Neural progenitor cell (in vitro differentiated cells): ENCODE measurements around the gene HCRTR1. TPM values are rescaled to one million over a fixed set of nuclear protein-coding genes. Genes with fewer than 3 reads are reported as not detected.

ENCODE experiments used
- DNase-seq: peaks from one replicate; pipeline ENCODE4 v3.0.0-alpha.2; 2016; ENCODE audit warnings: low spot score
- H2AFZ ChIP-seq: fragments of 200-600 bp; sonication (generic); replicated peaks from 2 replicates; pipeline ENCODE4 v1.6.1; 2016; ENCODE audit warnings: antibody characterized with exemption
- H3F3A ChIP-seq: fragments of 200-600 bp; sonication (generic); 2 replicates; pipeline ENCODE4 v1.6.1; 2016; ENCODE audit warnings: antibody characterized with exemption, low read depth
- H3K27ac ChIP-seq: fragments of 200-600 bp; sonication (generic); 2 replicates; pipeline ENCODE4 v1.5.1; 2016; ENCODE audit warnings: mild to moderate bottlenecking
- H3K27me3 ChIP-seq: fragments of 200-600 bp; sonication (generic); 2 replicates; pipeline ENCODE4 v1.6.1; 2016; ENCODE audit warnings: mild to moderate bottlenecking, moderate library complexity
- H3K36me3 ChIP-seq: fragments of 200-600 bp; sonication (generic); 2 replicates; pipeline ENCODE4 v1.5.1; 2016
- H3K4me1 ChIP-seq: fragments of 200-600 bp; sonication (generic); 2 replicates; pipeline ENCODE4 v1.6.1; 2016; ENCODE audit warnings: mixed run types
- H3K4me2 ChIP-seq: fragments of 200-600 bp; sonication (generic); 2 replicates; pipeline ENCODE4 v1.6.1; 2016
- H3K4me3 ChIP-seq: fragments of 200-600 bp; sonication (generic); 2 replicates; pipeline ENCODE4 v1.5.1; 2016
- H3K79me2 ChIP-seq: fragments of 200-600 bp; sonication (generic); 2 replicates; pipeline ENCODE4 v1.6.1; 2016; ENCODE audit warnings: low read depth
- H3K9ac ChIP-seq: fragments of 200-600 bp; sonication (generic); 2 replicates; pipeline ENCODE4 v1.6.1; 2016
- H3K9me3 ChIP-seq: fragments of 200-600 bp; sonication (generic); 2 replicates; pipeline ENCODE4 v1.5.1; 2016; ENCODE audit warnings: low read depth
- H4K20me1 ChIP-seq: fragments of 200-600 bp; sonication (generic); 2 replicates; pipeline ENCODE4 v1.6.1; 2016; ENCODE audit warnings: low read depth
- H3K27ac Mint-ChIP-seq: 3 replicates; pipeline ENCODE4 v1.8.0; 2021; ENCODE audit warnings: mixed read lengths
- H3K27me3 Mint-ChIP-seq: 2 replicates; pipeline ENCODE4 v1.8.0; 2022; ENCODE audit warnings: low read depth, mild to moderate bottlenecking, inconsistent platforms, moderate library complexity, mixed read lengths; ENCODE audit not compliant: insufficient read depth
- H3K36me3 Mint-ChIP-seq: 3 replicates; pipeline ENCODE4 v1.8.0; 2021; ENCODE audit warnings: mixed read lengths
- H3K4me1 Mint-ChIP-seq: 3 replicates; pipeline ENCODE4 v1.8.0; 2021; ENCODE audit warnings: mixed read lengths
- H3K4me3 Mint-ChIP-seq: 3 replicates; pipeline ENCODE4 v1.8.0; 2021; ENCODE audit warnings: mild to moderate bottlenecking, moderate library complexity, mixed read lengths
- H3K9me3 Mint-ChIP-seq: 3 replicates; pipeline ENCODE4 v1.8.0; 2020; ENCODE audit warnings: mixed read lengths
- CTCF ChIP-seq: fragments of 200-600 bp; sonication (generic); IDR thresholded peaks from 2 replicates; pipeline ENCODE4 v1.5.1; 2017; ENCODE audit warnings: antibody characterized with exemption, mild to moderate bottlenecking
- EZH2 ChIP-seq: fragments of 200-600 bp; sonication (generic); IDR thresholded peaks from 2 replicates; pipeline ENCODE4 v1.6.1; 2017; ENCODE audit warnings: antibody characterized with exemption, mild to moderate bottlenecking, moderate library complexity
- EZH2phosphoT487 ChIP-seq: fragments of 200-600 bp; sonication (generic); IDR thresholded peaks from 2 replicates; pipeline ENCODE4 v1.6.1; 2017; ENCODE audit warnings: antibody characterized with exemption
- total RNA-seq: library from RNA; depleted of rRNA; stranded (reverse); fragments of >200 nt; gene quantifications from 2 replicates; pipeline ENCODE4 v1.2.3, GENCODE V29; 2015; ENCODE audit warnings: low replicate concordance

HCRTR1 gene
- total RNA-seq, 1 donor from 2014 or later = not detected

GRCh38 chr1:31569596-31570173 lies 47.8 kb upstream of the HCRTR1 start:
- Histone ChIP-seq H3F3A (no peaks in the 10 kb centered on the region), H3K27me3 (no peaks in the 10 kb centered on the region), H3K79me2 (no peaks in the 10 kb centered on the region), H3K9ac (no peak overlapping the region), H3K9me3 (no peaks in the 10 kb centered on the region), H4K20me1 (no peaks in the 10 kb centered on the region), H3K27ac (no peak overlapping the region), H3K4me1 (peaks cover 4% of the 10 kb centered on the region), H3K4me3 (no peak overlapping the region), H2AFZ (no peak overlapping the region), H3K4me2 (no peak overlapping the region), H3K36me3 (no peaks in the 10 kb centered on the region)
- H3K27me3 Mint-ChIP-seq = peaks cover 8% of the 10 kb centered on the region
- DNase-seq = no peak
- H3K9me3 Mint-ChIP-seq = no peaks in the 10 kb centered on the region
- TF ChIP-seq EZH2phosphoT487 (no peak), EZH2 (no peak), CTCF (no peak)
- H3K4me1 Mint-ChIP-seq = peaks cover 12% of the 10 kb centered on the region
- no peak overlapping the region for H3K4me3 Mint-ChIP-seq
- H3K36me3 Mint-ChIP-seq = no peaks in the 10 kb centered on the region
- H3K27ac Mint-ChIP-seq = peak overlapping the region; percentile 72

- TF ChIP-seq EZH2phosphoT487 = no peak
- TF ChIP-seq EZH2 = no peak
- TF ChIP-seq CTCF = no peak
- Histone ChIP-seq H3K4me1 (peaks cover 4% of the 10 kb centered on the region), H3F3A (no peaks in the 10 kb centered on the region), H4K20me1 (no peaks in the 10 kb centered on the region), H3K79me2 (no peaks in the 10 kb centered on the region), H3K9me3 (no peaks in the 10 kb centered on the region), H3K4me2 (no peak overlapping the region), H3K9ac (no peak overlapping the region), H3K27me3 (no peaks in the 10 kb centered on the region), H3K4me3 (no peak overlapping the region), H3K27ac (no peak overlapping the region), H3K36me3 (no peaks in the 10 kb centered on the region), H2AFZ (no peak overlapping the region)
- H3K4me3 Mint-ChIP-seq = no peak overlapping the region
- no peaks in the 10 kb centered on the region for H3K9me3 Mint-ChIP-seq
- peaks cover 15% of the 10 kb centered on the region for H3K4me1 Mint-ChIP-seq
- H3K27ac Mint-ChIP-seq = peak overlapping the region; percentile 72
- no peaks in the 10 kb centered on the region for H3K36me3 Mint-ChIP-seq
- DNase-seq = no peak
- peaks cover 10% of the 10 kb centered on the region for H3K27me3 Mint-ChIP-seq
Observed at GRCh38 chr1:31570228-31570627, 47.3 kb upstream of the HCRTR1 start.

- no peaks in the 10 kb centered on the region for H3K9me3 ChIP-seq
- no peak overlapping the region for H3K4me3 Mint-ChIP-seq
- no peaks in the 10 kb centered on the region for H4K20me1 ChIP-seq
- H3K27ac ChIP-seq = no peak overlapping the region
- no peaks in the 10 kb centered on the region for H3K36me3 Mint-ChIP-seq
- H3K4me2 ChIP-seq = no peak overlapping the region
- H3K27ac Mint-ChIP-seq = no peak overlapping the region
- H2AFZ ChIP-seq = no peak overlapping the region
- no peaks in the 10 kb centered on the region for H3K79me2 ChIP-seq
- no peaks in the 10 kb centered on the region for H3K36me3 ChIP-seq
- H3K27me3 Mint-ChIP-seq = peaks cover 5% of the 10 kb centered on the region
- H3K4me1 Mint-ChIP-seq = peaks cover 15% of the 10 kb centered on the region
- H3K4me3 ChIP-seq = no peak overlapping the region
- DNase-seq = no peak
- H3K27me3 ChIP-seq = peaks cover 5% of the 10 kb centered on the region
- no peaks in the 10 kb centered on the region for H3F3A ChIP-seq
- TF ChIP-seq EZH2 = no peak
- TF ChIP-seq CTCF = no peak
- TF ChIP-seq EZH2phosphoT487 = no peak
- no peaks in the 10 kb centered on the region for H3K9me3 Mint-ChIP-seq
- H3K9ac ChIP-seq = no peak overlapping the region
- peaks cover 7% of the 10 kb centered on the region for H3K4me1 ChIP-seq
Observed at GRCh38 chr1:31570906-31571305, 46.6 kb upstream of the HCRTR1 start.
